ENCODE results near the gene TACSTD2.
"Not testable (repeated sequence)": the region's sequence is repeated elsewhere in the genome, so short reads cannot be mapped to it uniquely, and the experiment has no call there.

The TACSTD2 gene, protein sequence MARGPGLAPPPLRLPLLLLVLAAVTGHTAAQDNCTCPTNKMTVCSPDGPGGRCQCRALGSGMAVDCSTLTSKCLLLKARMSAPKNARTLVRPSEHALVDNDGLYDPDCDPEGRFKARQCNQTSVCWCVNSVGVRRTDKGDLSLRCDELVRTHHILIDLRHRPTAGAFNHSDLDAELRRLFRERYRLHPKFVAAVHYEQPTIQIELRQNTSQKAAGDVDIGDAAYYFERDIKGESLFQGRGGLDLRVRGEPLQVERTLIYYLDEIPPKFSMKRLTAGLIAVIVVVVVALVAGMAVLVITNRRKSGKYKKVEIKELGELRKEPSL

DNA sequence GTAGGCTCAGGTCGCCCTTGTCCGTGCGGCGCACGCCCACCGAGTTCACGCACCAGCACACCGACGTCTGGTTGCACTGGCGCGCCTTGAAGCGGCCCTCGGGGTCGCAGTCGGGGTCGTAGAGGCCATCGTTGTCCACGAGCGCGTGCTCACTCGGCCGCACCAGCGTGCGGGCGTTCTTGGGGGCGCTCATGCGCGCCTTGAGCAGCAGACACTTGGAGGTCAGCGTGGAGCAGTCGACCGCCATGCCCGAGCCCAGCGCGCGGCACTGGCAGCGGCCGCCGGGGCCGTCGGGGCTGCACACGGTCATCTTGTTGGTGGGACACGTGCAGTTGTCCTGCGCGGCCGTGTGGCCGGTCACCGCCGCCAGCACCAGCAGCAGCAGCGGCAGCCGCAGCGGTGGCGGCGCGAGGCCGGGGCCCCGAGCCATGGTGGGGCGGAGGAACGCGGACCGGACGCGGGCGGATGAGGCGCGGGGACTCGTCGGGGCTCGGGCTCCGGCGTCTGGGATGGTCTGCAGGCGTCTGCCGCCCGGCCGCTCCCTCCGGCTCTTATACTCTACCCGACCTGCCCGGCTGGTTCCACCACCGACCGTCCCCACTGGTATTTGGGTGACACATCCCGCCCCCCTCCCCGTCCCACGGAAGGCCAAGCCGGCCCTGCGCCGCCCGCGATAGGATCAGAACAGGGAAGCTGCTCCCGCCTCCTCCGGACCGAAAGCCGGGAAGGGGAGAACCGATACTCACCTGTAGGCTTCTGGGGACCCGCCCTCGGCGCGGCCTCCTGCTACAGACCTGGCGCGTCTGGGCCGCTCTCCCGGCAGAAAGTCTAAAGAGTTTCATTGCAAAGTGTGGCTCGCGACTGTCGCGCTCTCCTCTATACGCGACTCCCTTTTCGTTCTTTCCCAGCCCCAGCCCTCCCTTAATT, at the start of gene TACSTD2:
Gene TACSTD2 (minus strand): TSS at position 526 of the 927 bp plus-strand sequence. CDS start 96 bp downstream, at position 430.
- no peak for DNase-seq (ENCODE audit: low spot score)

DNA sequence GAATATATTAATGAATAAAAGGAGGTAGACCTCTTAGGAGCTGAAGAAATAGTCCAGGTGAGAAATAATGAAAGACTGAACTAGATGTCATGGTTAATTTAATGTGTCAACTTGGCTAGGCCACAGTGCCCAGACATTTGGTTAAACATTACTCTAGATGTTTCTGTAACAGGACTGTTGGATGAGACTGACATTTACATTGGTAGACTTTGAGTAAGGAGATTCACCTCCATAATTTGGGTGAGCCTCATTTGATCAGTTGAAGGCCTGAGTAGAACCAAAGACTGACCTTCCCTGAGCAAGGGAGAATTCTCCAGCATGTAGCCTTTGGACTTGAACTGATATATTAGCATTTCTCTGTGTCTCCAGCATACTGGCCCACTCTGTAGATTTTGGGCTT, 49.2 kb upstream of the TACSTD2 start:
- no peak for DNase-seq (ENCODE audit: low spot score)

DNA sequence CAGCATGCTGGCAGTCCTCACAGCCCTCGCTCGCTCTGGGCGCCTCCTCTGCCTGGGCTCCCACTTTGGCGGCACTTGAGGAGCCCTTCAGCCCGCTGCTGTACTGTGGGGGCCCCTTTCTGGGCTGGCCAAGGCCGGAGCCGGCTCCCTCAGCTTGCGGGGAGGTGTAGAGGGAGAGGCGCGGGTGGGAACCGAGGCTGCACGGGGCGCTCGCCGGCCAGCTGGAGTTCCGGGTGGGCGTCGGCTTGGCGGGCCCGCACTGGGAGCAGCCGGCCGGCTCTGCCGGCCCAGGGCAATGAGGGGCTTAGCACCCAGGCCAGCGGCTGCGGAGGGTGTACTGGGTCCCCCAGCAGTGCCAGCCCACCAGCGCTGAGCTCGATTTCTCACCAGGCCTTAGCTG, 46.2 kb upstream of the TACSTD2 start:
- DNase-seq (ENCODE audit: low spot score): not testable (repeated sequence)

DNA sequence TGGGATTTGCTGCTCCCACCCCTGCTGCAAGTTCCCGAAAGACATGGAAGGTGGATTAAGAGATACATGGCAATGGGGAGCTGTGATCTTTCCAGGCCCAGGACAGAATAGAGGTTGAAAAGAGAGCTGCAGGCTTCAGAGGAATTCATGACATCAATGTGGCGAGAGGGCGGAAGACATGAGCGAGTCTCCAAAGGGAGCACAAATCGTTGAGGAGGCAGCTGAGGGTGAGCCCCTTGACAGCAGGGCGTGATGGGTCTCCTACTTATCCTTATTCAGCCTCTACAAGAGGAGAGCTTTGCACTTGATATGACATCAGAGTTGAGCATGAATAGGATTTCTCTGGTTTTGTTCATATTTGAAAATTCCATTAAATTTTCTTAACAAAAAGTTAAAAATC, 45.5 kb upstream of the TACSTD2 start:
- DNase-seq (ENCODE audit: low spot score): no peak

DNA sequence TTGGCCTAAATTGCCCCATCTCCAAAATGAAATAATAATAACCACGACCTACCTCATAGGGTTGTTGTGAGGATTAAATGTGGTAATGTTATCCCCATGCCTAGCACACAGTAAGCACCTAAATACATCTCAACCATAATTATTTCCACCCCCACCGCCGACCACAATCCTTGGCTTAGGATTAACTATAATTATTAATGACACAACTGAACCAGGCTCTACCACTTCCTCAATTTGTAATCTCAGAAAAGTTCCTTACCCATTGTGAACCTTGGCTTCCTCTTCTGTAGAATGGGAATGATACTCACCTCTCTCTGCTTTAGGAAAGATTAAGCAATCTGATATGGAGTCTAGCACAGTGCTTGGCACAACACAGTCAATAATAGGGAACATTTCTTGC, 44.3 kb upstream of the TACSTD2 start:
- no peak for DNase-seq (ENCODE audit: low spot score)

DNA sequence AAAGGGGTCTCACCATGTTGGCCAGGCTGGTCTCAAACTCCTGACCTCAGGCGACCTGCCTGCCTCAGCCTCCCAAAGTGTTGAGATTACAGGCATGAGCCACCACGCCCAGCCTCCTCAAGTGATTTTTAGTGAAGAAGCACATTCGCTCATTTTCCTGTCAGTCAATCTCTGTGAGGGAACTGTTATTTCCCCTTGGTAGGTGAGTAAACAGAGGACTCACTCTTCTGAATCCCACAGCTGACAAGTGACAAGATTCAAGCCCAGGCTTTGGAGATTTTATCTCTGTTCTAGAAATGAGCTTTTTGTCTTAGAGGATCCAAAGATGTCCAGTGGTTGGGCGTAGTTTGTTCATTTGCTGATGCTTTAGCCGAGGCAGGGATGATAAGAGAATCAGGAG, 43.9 kb upstream of the TACSTD2 start:
- DNase-seq (ENCODE audit: low spot score): no peak

DNA sequence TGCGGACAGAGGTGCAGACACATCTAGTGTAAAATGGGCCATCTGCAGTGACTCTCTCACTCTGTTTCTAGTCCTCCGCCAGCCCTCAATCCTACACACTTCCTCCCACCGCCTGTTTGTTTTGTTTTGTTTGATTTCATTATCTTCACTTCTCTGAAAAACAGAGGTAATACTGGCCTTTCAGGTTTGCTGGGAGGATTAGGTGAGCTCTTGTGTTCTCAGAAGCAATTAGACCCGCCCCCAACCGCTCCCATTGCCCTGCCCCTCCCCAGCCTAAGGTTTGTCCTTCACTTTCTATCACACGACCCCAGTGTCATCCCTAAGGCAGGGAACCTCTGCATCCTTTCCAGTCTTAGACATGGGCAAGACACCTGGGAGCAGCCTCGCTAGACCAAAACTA, 43.2 kb upstream of the TACSTD2 start:
- no peak for DNase-seq (ENCODE audit: low spot score)

DNA sequence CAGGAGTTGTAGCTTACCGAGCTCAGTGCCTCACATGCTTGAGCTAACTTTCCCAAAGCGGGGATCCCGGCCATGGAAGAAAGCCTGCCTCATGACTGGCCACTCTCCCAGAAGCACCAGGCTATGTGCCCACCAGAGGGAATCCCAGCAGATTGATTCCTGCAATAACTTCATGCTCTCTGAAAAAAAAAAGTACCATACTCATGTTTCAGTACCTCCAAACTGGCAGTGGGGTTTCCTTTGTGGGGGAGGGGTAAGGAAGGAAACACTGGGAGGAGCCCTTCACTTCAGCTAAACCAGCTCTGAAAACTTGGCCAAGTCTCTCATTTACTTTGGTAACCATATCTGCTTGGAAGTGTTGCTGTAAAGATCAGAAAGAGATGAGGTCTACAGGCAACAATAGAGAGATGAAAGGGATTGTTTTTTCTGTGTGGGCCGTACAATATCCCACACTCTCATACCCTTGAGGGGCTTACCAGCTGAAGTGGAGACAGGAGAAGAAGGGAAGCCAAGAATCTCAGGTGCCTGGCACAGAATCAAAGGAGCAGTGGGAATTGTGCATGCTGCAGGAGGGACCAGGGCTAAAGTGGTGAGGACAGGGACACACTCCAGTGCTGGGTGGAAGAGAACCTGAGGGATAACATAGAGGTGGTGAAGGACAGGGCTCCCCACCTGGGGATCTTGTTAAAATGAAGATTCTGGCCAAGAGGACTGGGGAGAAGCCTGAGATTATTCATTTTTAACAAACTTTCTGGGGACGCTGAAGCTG, 42.4 kb upstream of the TACSTD2 start:
- no peak for DNase-seq (ENCODE audit: low spot score)

DNA sequence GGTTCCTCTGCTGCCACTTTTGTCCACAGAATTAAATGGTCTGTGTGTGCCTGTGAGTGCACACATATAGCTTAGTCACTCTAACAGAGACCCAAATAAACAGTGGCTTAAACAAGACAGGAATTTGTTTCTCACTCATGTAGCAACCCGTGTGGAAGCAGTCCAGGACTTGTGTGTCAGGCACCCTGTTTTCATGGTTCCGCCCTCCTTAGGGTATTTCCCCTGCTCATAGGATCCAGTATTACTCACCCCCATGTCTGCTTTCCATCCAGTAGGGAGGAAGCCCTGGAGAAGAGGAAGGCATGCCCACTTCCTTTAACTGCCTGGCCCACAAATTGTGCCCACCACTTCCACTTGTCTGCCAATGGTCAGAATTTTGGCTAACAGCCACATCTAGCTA, 41.3 kb upstream of the TACSTD2 start:
- peak; percentile 4 for DNase-seq (ENCODE audit: low spot score)

DNA sequence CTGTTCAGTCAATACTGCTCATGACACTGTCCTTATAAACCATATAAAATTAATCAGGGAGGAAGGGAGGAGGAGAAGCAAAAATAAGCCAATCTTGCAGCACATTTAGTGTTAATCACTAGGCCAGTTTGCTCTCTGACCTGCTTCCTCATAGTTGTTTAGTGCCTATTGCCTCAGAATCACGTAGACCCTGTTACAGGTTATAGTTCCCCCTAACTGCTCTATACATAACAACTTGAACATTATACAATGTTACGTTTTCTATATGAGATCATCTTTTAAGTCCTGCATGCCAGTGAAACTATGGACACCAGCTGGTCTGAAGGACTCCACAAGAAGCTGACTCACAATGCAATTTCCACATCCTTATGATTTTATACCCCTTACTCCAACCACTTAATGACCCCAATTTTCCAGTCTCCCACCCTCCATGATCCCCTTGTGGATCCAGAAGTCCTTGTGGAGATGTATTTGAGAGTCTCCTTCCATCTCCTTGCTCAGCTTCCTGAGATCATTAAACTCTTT, 34.9 kb upstream of the TACSTD2 start:
- DNase-seq (ENCODE audit: low spot score): no peak

DNA sequence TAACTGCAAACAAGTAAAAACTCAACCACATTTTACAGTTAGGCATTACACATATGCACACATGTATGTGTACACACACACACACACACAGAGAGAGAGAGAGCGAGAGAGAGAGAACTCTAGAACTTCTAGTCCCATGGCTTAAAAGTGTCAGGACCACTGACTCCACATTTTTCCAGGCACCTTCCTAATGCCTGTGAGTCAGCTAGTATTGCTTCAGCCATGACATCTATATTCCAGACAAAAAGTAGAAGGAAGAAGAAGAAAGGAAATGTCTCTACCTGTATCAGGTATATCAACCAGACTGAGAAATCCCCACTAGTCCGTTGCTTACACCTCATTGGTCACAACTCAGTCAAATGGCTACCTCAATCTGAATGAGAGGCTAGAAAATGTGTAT, 31.9 kb upstream of the TACSTD2 start:
- no peak for DNase-seq (ENCODE audit: low spot score)

DNA sequence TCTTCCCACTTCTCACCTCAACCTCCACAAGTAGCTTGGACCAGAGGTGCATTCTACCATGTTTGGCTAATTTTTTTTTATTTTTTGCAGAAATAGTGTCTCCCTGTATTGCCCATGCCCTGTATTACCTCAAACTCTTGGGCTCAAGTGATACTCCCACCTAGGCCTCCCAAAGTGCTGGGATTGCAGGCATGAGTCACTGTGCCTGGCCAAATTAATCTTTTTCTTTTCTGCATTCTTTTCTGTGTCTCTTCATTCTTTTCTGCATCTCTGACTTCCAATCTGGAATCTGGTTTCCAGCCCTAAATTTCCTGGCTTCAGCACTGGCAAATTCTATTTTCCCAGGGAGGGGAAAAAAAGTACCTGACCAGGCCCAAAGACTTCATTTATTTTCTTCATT, 31.2 kb upstream of the TACSTD2 start:
- DNase-seq (ENCODE audit: low spot score): no peak

DNA sequence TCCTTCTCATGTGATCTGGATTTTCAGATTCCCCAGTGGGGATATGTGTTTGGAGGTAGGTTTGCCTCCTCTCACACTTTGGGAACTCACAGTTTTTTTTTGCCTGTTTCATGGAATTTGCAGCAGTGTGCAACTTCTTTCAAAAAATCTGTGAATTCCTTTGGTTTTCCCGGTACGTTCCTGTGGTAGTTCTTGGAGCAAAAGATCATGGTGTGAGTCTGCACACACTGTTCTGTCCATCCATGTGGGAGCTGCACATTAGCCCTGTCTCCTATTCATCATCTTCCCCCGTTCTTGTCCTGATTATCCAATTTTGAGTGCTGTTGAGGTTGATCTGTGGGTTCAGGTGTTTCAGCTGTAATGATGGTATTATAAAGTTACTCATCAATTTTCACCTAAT, 30.3 kb upstream of the TACSTD2 start:
- DNase-seq (ENCODE audit: low spot score): no peak

DNA sequence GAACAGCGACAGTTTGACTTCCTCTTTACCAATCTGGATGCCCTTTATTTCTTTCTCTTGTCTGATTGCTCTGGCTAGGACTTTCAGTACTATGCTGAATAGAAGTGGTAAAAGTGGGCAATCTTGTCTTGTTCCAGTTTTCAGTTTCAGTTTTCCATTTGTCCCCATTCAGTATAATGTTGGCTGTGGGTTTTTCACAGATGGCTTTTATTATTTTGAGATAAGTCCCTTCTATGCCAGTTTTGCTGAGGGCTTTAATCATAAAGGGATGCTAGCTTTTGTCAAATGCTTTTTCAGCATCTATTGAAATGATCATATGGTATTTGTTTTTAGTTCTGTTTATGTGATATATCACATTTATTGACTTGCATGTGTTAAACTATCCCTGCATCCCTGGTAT, 24.9 kb upstream of the TACSTD2 start:
- not testable (repeated sequence) for DNase-seq (ENCODE audit: low spot score)

DNA sequence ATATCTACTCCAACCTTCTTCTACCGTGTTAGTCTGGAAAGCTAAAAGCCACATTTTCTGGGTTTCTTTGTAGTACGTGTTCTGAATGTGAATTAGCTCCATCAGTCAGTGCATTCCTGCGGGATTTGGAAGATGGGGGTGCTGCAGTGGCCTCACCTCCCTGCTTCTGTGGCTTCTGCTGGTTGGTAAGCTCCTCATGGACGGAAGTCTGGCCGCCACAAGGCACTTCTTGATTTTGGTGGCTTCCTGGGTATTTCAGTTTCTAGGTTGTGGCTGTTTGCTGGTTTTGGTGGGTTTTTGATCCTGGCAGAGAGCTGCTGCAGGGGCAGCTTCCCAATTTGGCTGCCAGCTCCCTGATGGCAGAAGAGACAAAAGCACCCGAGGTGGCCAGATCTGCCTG, 20.9 kb upstream of the TACSTD2 start:
- no peak for DNase-seq (ENCODE audit: low spot score)

DNA sequence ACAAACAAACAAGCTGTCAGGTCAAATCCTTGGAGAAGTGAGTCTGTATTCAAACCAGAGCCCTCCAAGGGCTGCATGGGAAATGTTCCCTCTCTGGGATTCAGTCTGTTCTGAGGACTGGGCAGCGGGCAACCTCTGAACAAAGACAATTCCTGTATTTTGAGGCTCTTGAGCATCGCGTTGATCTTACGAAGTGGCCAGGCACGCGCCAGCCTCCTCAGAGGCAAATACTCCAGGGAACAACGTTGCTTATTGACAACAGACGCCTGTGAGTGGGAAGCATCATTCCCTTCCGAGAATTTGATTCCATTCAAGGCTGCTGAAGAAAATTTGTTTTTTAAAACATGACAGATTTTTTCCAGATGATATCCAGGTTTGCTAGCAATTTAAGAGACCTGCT, 20.0 kb upstream of the TACSTD2 start:
- DNase-seq (ENCODE audit: low spot score): no peak

DNA sequence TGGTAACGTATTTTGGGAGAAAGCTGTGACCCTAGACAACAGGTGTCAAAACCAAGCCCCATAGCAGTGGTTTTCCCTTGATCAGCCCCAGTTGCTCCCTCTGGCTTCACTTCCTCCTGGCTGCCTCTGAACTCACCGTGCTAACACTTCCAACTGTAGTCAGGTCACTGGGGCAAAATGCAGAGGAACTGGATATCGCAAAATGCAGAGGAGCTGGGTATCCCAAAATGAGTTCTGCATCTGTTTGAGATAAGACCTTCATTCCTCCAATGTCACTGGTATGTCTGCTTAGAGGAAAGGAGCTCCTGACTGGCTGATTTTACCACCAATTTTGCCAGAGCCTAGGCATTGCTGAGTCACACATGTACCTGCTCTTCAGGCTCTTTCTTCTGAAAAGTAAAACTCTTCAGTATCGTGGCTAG, 19.6 kb upstream of the TACSTD2 start:
- no peak for DNase-seq (ENCODE audit: low spot score)

DNA sequence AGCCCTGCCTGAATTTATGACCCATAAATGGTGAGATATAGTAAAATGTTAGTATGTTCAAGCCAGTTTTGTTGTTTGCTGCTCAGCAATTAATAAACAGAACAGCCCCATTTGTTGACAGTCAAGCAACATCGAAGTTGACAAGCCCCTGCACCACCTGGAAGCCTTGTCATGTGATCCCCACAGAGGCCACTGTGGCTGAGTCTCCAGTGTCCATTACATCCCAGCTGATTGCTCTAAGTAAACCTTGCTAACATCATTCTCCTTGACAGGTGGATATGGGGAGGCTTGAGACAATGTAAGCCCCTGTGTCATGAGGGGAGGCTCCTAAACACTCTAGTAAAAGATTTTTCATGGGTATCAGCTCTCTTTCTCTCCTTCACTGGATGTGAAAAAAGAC, 17.5 kb upstream of the TACSTD2 start:
- DNase-seq (ENCODE audit: low spot score): no peak

DNA sequence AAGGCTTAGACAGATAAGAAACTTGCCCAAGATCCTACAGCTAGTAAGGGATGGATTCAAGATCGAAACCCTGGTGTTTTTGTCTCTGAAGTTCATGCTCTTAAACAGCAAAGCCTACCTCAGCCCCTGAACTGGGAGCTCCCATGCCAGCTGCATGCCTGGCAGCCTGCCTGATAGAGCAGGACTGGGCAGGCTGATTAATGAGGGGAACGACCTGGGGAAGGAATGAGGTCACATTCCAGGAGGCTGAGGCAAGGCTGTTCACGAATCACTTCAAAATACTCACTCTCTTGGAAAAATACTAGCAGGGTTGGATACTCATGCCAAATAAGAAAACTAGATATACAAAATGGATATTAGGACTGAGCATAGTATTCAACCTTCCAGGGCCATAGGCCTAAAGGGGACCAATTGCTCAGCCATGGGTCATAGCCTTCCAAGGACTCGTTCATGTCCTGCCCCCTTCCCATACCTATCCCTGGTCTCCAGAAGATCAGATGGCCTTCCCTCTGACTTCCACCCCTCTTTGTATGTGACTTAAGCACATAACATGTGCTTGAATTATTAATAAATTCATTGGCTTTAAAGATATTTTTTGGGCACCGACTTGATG, 15.6 kb upstream of the TACSTD2 start:
- DNase-seq (ENCODE audit: low spot score): no peak

DNA sequence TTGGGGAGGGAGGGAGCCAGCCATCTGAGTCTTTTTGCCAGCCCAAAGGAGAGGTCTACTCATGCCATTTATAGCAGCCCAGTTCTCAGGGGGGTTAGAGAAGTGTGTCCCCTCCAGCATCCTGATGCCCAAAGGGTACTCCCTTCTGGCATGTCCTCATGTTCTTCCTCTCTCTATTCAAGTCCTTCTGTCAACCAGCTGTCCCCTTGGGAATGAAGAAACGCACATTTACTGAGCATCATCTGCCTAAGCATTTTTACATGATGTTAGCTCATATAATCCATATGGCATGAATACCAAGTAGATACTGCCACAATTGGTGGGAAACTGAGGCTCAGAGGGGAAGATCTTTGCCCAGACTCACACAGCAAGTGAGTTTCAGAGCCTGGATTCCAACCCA, 14.8 kb upstream of the TACSTD2 start:
- DNase-seq (ENCODE audit: low spot score): no peak

DNA sequence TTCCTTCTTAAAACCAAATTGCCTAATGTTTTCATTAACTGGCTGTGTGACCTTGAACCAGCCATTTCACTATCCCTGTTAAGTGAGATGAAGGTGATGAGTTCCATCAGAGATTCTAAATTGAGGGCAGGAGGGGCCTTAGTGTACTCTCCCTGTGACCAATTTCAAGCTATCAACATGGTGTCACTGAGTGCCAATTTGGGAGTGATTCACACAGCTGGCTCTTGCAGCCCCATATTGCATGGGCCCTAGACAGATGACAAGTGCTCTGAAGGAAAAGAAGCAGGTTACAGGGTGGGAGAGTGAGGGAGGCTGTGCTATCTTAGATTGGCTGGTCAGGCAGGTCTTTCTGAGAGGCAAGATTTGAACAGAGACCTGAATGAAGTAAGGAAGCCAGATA, 13.0 kb upstream of the TACSTD2 start:
- DNase-seq (ENCODE audit: low spot score): no peak

DNA sequence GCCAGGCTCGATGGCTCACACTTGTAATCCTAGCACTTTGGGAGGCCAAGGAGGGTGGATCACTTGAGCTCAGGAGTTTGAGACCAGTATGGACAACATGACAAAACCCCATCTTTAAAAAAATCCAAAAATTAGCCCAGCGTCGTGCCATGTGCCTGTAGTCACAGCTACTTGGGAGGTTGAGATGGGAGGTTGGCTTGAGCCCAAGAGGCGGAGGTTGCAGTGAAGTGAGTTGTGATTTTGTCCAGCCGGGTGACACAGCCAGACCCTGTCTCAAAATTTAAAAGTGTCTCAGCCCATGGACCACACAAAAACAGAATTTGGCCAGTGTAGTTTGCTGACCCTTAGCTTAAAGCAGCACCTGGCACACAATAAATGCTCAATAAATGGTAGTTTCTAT, 11.3 kb upstream of the TACSTD2 start:
- no peak for DNase-seq (ENCODE audit: low spot score)
